HG03175 (cell line): Measurements from ENCODE around the gene DTNA.
A peak's percentile ranks its signal among the peaks of the same experiment; 100 is the strongest.

Experiments used
- ATAC-seq: cut with Tn5 transposase; IDR thresholded peaks from one replicate; pipeline ENCODE4 v1.9.1; 2021; ENCODE audit warnings: mild to moderate bottlenecking, moderate library complexity; ENCODE audit not compliant: unreplicated experiment

DTNA gene

GRCh38 chr18:34764451-34764850 lies 54.4 kb downstream of the DTNA start:
- ATAC-seq: no peak

DNA sequence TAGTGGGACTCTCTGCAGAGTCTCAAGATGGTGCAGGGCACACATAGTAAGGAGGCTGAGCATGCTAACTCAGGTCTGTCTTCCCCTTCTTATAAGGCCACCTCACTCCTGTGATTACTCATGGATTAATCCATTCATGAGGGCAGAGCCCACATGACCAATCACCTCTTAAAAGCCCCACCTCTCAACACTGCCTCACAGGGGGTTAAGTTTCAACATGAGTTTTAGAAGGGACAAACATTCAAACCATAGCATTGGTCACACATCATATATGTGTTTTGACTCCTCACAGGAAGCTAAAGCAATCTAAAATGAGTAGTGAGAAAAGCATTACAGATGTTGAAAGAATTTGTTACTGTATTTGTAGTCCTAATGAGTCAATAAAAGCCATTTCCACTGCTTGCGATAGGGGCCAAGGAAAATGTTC lies 57.5 kb downstream of the DTNA start:
- ATAC-seq: no peak

DNA sequence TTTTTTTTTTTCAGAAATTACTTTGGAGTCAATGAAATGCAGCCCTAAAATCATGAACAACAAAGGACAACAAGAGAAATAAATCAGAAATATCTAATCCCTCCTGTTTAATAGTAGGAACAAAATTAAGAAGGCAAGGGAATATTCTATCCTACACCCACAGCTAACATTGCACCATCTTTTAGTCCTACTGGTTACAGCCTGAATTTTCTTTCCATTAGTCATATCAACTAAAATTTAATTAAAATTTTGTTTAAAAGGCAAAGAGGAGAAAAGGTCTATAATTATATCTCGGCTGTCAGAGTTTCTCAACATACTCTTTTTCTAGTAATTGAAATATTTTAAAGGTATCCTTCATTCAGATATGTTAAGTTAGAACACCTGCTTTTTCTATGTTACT lies 61.9 kb downstream of the DTNA start:
- no peak for ATAC-seq

DNA sequence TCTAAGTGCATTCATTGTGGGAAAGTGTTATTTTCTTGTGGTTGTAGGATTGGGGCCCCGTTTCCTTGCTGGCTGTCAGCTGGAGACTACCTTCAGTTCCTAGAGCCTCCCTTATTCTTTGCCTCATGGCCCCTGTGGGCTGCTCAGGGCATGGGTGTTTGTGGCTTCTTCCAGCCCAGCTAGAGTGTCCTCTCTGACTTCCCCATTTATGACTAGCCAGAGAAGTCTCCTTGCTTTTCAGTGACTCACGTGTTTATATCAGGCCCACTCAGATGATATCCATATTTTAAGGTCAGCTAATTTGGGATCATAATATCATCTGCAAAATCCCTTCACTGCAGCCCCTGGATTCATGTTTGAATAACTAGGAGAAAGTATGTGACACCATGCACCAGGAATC lies 62.8 kb downstream of the DTNA start:
- no peak for ATAC-seq

DNA sequence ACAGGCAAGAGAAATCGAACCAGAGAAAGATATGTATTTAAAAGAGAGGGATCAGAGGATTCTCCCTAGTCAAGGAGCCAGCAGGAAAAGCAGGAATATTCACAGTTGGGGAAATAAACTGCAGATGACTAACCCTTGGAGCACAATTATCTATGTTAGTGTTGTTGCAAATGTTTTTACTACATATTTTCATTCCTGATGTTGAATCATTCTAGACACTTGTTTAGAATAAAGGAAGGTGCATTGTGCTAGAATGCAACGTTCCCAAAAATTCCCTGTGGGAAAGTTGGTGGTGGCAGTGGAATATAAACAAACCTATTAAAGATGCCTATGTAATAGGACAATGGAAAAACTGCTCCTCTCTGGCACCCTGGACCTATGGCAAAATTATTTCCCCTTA lies 63.3 kb downstream of the DTNA start:
- ATAC-seq: no peak

- ATAC-seq: no peak
These were observed 64.1 kb downstream of the DTNA start for GRCh38 chr18:34773961-34774766.

GRCh38 chr18:34775461-34775860 lies 65.4 kb downstream of the DTNA start:
- no peak for ATAC-seq

DNA sequence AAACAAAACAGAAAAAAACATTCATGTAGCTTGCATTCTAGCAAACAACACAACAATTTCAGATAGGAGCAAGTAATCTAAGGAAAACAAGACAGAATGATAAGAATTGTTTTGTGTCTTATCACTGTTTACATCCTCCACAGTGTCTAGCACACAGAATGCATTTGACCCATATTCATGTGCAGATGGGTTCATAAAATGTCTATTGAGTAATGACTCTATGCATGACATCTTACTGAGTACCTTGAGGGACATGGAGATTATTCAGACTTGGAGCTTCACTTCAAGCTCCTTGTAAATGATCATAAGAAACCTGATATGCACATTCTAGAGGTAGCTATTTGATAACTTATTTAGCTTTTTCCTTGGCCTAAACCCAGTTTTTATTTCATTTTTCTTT lies 69.0 kb downstream of the DTNA start:
- ATAC-seq: no peak

GRCh38 chr18:34780856-34781255 lies 70.8 kb downstream of the DTNA start:
- no peak for ATAC-seq

- no peak for ATAC-seq
These were observed 73.4 kb downstream of the DTNA start for GRCh38 chr18:34783501-34783900.

GRCh38 chr18:34786162-34786741 lies 76.2 kb downstream of the DTNA start:
- ATAC-seq: no peak

DNA sequence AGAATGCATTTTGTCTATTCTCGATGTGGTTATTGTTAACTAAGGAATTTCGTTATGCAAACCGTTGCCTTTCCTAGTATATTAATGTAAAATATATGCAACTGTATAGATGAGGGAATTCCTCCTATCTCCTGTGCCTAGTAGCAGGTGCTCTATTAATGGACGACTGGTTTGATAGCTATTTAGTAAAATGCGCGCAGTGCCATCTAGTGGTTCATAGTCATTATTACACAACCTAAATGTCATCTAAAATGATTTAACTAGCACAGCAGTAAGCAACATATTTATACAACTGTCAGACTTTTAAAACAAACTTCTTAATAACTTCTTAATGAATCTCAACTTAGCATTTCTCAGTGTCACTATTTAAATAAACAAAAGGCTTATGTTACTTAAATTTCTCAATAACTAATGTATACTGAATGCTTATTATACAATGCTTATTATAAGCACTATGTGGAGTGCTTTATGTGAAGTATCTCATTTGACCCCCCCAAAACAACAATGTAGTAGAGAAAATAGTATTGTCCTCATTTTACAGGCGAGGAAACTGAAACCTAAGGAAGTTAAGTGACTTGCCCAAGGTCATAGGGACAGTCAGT lies 77.9 kb downstream of the DTNA start:
- peak; percentile 69 for ATAC-seq

- no peak for ATAC-seq
These were observed 79.8 kb downstream of the DTNA start for GRCh38 chr18:34789768-34790344.

GRCh38 chr18:34794348-34794747 lies 84.2 kb downstream of the DTNA start:
- no peak for ATAC-seq

DNA sequence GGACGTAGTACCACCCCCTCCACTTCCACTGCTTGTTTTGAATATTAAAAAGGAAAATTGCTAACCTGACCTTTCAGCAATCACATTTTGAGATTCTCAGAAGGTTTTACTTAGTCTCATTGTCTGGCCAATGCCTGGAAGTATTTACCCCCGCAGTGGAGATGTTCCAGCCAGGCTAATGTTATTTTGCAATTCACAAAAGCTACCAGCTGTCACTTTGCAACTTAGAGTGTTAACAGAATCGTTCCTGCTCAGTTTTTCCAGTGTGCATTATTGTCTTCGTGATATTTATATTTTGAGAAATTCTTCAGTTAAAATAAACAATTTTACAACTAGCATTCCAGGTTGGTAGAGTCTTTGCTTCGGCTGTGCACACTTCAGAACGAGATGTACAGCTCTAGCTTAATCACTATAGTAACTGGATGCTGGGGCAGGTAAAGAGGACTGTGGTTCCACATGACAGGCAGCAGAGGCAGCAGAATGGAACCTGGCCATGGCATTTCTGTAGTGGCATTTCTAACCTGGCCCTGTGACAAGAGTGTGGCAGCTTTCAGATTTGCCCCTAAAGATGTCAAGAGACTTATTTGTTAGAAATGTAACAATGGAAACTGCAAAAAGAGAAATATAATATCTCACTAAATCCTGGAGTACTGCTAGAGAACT lies 85.1 kb downstream of the DTNA start:
- ATAC-seq: no peak

DNA sequence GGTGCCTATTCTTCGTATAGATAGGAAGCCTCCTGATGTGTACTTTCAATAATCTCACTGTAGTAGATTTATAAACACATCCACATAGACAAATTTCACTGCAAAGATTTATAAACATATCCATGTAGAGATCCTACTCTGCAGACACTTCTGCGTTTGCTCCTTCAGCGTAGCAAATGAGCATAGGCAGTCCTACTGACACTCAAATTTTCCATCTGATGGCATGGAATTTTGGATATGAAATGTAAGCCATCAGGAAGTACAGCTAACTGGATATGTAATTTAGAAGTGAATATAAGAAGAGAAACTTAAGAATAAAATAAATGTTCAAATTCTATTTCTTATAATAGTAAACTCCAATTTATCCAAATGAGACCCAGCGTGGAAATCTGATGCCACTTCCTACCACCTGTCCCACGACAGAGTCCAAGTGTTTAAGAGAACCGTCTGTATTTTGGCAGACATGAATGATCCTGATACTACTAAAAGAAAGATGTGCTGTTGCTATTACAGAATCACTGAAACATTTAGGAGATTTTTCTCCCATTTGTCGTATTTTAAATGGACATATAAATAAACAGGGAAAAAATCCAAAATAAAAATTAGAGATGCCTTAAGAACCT lies 86.0 kb downstream of the DTNA start:
- no peak for ATAC-seq

GRCh38 chr18:34799291-34799690 lies 89.2 kb downstream of the DTNA start:
- ATAC-seq: no peak

- ATAC-seq: no peak
These were observed 90.3 kb downstream of the DTNA start for GRCh38 chr18:34800381-34800780.

DNA sequence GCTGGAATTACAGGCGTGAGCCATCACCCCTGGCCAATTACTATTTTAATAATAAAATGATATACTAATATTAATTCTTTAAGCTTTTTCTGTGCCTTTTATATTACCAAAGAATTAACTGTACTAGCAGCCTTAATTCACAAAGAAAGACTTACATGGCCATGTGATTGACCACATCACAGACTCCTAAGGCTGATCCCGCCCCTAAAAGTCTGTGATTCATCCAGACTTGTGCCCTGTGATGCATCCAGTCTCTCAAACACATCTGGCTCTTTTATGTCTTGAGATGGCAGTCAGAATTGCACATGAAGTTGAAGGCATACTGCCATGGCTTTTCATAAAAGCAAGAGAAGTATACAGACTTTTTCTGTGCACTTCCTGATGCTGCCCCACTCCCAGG lies 91.7 kb downstream of the DTNA start:
- ATAC-seq: no peak

GRCh38 chr18:34802959-34803358 lies 92.9 kb downstream of the DTNA start:
- ATAC-seq: no peak

GRCh38 chr18:34803877-34804400 lies 93.8 kb downstream of the DTNA start:
- no peak for ATAC-seq
